ENCODE measurements around the gene MEGF10.

Gene MEGF10

GRCh38 chr5:127331890-127332649, 41.5 kb downstream of the MEGF10 start:
- DNase-seq: no peak

- DNase-seq: no peak
These were observed 42.9 kb downstream of the MEGF10 start for GRCh38 chr5:127333483-127333882.

DNA sequence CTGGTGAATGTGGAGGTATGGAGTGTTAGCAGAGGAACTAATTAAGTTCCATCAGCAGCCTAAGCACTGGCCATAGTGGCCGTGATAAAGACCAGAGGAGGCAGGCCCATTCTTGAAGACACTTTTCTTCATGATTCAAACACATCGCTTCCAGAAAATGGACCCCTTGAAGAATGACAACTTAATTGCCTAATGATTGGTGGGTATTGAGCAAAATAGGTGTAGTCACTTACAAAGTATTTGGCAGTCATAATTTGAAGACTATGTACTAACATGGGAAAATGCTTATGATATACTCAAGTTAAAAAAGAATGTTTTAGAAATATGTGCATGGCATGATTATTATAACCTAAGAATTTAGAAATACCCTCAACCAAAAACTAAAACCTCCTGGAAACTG, 44.8 kb downstream of the MEGF10 start:
- DNase-seq: no peak

DNA sequence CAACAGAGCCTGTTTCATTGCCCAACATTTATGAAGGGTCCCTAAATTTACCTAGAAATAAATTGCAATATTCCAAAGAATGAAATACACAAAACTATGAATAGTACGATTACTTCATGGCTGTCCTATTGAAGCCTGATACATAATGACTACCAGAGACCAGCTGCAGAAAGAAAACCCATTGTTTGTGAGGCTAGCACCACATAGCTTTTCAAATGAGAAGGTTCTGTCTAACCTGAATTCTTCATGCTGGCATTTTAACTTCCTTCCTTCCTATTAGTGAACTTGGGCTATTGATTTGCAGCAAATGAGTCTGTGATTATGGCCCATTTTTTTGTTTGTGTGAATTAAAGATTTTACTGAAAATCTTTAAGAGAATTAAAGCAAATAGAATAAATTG, 47.3 kb downstream of the MEGF10 start:
- no peak for DNase-seq

DNA sequence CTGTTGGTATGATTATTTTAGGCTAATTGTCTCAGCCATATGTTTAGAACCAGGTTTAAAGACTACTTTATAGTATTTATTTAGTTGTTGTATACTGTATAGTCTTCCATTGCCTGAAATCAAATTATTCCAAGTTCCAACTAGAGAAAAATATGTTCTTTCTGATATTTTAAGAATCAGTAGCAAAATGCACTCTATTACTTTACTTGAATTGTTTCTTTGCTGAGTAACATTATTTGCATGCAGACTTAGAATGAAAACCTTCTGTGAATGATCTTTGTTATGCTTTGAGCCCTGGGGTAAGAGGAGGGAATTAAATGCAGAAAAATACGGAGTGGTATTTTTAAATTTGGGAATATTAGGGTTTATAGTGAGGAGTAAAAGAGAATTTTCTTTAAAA, 47.9 kb downstream of the MEGF10 start:
- no peak for DNase-seq

- no peak for DNase-seq
These were observed 50.0 kb downstream of the MEGF10 start for GRCh38 chr5:127340606-127341005.

- no peak for DNase-seq
These were observed 51.8 kb downstream of the MEGF10 start for GRCh38 chr5:127342364-127342763.

DNA sequence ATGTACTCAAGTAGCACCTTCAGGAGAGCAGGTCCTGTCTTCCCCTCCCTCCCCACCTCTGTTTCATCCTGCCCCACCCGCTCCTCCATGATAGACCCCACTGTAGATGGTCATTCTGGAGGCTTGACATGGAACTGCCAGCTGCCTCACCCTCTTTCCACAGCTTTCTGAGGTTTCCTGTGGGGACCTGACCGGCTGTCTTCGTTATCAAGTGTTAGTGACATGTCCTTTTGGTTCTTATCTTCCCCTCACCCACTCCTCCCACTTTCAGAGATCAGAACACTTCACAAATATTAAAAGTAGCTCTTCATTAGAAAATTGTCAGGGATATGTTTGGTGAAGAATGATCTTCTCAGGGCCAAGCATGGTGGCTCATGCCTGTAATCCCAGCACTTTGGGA, 52.7 kb downstream of the MEGF10 start:
- DNase-seq: no peak

- no peak for DNase-seq
These were observed 53.3 kb downstream of the MEGF10 start for GRCh38 chr5:127343866-127344265.

DNA sequence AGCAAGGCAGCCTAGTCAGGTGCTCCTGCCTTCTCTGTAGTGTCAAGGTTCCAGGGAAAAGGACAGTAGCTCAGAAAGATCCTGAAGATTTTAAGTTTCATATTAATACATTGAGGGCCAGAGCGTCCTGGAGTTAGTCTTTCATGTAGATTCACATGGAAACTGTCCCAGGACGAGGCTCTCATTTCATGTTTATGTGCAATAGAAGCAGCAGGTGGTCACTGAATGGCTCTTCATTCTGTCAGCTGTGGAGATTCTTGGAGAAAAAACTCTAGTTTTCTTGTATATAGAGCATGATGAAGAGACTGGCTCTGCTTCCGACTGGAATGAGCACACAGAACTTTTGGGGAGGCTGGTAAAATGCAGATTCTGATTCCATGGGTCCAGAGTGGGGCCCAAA, 54.3 kb downstream of the MEGF10 start:
- DNase-seq: no peak

- no peak for DNase-seq
These were observed 60.8 kb downstream of the MEGF10 start for GRCh38 chr5:127351418-127351817.

DNA sequence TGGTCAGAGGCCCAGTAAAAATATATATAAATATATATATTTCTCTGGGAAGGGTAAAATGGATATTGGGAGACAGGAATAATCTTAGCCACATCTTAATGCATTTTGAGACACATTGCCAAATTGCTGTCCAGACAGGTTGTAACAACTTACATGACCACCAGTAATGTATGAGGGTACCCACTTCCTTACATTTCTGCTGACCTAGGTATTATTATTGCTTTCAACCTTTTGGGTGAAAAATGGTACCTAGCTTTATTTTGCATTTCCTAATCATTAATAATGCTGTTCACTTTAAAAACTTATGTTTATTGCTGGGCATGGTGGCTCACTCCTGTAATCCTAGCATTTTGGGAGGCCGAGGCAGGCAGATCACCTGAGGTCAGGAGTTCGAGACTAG, 61.5 kb downstream of the MEGF10 start:
- no peak for DNase-seq

DNA sequence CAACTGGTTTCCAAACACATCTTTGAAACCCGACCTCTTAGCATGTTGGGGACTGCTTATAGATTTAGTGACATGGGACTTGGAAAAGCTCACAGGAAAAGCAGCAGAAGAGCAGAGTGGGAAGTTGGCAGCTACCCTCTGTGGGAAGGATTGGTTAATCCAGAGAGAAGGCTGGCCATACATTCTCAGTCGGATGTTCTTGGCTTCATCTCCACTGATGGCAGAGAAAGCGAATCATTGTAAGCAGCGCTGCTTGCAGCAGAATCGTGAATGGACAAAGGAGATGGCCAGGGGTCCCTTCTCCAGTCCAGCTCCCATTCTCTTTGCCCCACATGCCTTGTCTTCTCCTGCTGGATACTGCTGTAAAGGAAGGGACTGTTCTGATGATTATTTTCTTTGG, 62.7 kb downstream of the MEGF10 start:
- no peak for DNase-seq

DNA sequence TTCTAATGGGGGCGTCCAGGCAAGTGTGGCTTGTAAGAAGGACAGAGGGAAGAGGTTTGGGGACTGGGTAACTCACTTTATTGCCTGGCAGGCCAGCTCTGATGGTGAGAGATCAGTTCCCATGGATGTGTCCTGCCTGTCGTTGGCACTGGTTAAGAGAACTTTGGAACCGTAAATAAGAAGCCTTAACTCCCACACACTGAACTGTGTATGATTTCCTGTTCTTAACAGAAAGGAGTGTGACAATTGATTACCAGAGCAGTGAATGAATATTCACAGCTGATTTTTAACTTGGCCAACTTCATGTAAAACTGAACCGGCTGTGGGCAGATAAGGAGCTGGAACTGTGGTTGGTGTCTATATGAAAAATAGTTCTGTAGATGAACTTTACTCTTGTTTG, 63.2 kb downstream of the MEGF10 start:
- DNase-seq: no peak

GRCh38 chr5:127355337-127355736, 64.7 kb downstream of the MEGF10 start:
- DNase-seq: no peak

GRCh38 chr5:127358284-127358683, 67.7 kb downstream of the MEGF10 start:
- DNase-seq: no peak

DNA sequence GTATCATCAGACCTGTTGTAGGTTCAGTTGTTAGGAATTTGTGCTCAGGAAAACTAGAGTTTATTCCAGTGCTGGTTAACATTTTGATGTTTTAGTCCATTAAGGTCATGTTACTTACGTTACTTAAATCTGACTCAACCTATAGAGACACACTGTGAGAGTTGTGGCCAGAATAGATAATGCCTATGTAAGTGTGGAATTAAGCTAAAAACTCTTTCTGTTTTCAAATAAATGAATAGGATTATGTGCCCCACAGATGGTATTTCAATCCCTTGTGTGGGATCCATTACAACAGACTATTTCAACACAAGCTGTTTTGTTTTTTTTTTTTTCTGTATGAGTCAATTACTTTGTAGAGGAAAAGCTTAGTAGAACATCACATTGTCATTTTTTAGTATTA, 68.1 kb downstream of the MEGF10 start:
- DNase-seq: no peak

DNA sequence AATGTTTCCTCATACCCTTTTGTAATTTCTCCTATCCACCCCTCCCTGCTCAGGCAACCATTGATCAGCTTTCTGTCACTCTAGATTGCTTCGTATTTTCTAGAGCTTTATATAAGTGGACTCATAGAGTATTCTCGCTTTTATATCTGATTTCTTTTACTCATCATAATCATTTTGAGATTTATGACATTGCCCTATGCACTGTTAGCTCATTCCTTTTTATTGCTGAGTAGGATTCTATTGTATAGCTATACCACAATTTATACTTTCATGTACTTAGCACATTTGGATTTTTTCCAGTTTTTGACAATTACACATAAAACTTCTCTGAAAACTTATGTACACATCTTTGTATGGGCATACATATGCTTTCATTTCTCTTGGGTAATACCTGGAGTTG, 68.9 kb downstream of the MEGF10 start:
- DNase-seq: no peak

GRCh38 chr5:127363403-127363802, 72.8 kb downstream of the MEGF10 start:
- no peak for DNase-seq

DNA sequence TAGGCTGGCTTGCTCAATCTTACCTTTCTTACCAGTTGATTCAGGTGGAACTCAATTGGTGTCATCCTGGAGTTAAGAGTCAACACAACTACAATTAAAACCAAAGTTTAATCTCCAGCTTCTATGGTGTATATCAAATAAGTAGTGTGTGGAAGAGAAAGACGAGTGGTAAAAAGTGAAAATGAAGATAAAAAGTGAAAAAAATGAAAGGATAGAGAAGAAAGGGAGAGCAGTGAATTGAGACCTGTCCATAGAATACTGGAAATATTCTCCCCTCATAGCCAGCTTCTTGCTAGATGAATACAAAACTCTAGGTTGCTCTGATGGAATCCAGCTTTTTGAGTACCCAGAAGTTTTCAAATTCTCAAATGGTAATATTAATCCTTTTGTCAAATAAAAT, 76.4 kb downstream of the MEGF10 start:
- no peak for DNase-seq

GRCh38 chr5:127367946-127368465, 77.4 kb downstream of the MEGF10 start:
- DNase-seq: no peak

- DNase-seq: no peak
These were observed 79.2 kb downstream of the MEGF10 start for GRCh38 chr5:127369796-127370195.

- DNase-seq: no peak
These were observed 80.0 kb downstream of the MEGF10 start for GRCh38 chr5:127370631-127371030.

DNA sequence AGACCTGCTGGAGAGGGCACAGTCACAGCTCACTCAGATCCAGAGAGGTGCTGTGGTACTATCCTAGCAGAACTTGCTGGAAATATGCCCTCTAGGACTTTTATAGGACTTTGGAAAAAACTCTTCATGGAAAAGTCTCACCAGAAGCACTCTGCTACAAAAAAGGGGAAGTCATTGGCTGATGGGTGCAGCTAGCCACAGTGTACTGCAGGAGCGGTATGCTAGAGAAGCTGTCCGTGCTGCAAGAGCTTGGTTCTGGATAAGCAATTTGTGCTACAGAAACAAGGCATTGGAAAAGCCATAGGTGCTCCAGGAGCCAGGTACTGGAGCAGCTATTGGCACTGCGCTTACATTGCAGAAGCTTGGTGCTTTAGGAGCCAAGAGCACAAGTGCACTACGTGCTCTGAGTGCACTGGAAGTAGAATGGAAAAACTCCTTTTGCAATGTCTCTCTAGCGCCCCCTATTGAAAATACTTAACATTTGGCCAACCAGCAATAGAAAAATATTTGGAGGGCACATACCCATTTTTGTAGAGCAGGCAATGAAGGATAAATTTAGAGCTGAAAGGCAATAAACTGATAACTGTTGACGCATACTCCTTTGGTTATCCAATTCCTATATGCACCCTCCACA, 83.4 kb downstream of the MEGF10 start:
- no peak for DNase-seq

- no peak for DNase-seq
These were observed 84.5 kb downstream of the MEGF10 start for GRCh38 chr5:127375124-127375523.

Measured in T-helper 9 cell (primary cell).